ENCODE results near the gene LCN15. TPM values are rescaled to one million over a fixed set of nuclear protein-coding genes. Genes with fewer than 3 reads are reported as not detected.

The LCN15 gene, protein sequence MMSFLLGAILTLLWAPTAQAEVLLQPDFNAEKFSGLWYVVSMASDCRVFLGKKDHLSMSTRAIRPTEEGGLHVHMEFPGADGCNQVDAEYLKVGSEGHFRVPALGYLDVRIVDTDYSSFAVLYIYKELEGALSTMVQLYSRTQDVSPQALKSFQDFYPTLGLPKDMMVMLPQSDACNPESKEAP
- total RNA-seq (ENCODE audit: unreplicated experiment), result 1.9 TPM
- long read RNA-seq, partial matches to known transcripts, result 0 of 3 reads
- long read RNA-seq, other reads (novel, unspliced or antisense), result 0 of 3 reads

- peak; percentile 70 for DNase-seq
- peak within 1 kb of the TSS; percentile 42 for H3K4me3 Mint-ChIP-seq (ENCODE audit: unreplicated experiment)
Measured at GRCh38 chr9:136764301-136764891, at the start of gene LCN15. LCN15 (minus strand) TSS chr9:136764518; CDS start chr9:136764488, 30 bp downstream.

GRCh38 chr9:136808806-136809158 is 44.5 kb upstream of the LCN15 start:
- Mint-ChIP-seq H3K27me3 (ENCODE audit: unreplicated experiment) (peaks cover 12% of the 10 kb centered on the region), H3K9me3 (ENCODE audit: unreplicated experiment) (peaks cover 23% of the 10 kb centered on the region), H3K27ac (ENCODE audit: unreplicated experiment) (peak overlapping the region; percentile 90), H3K4me1 (ENCODE audit: low read depth, unreplicated experiment) (peaks cover 15% of the 10 kb centered on the region), H3K36me3 (ENCODE audit: unreplicated experiment) (peaks cover 5% of the 10 kb centered on the region), H3K4me3 (ENCODE audit: unreplicated experiment) (peak overlapping the region; percentile 96)
- TF ChIP-seq, protein P1, sequence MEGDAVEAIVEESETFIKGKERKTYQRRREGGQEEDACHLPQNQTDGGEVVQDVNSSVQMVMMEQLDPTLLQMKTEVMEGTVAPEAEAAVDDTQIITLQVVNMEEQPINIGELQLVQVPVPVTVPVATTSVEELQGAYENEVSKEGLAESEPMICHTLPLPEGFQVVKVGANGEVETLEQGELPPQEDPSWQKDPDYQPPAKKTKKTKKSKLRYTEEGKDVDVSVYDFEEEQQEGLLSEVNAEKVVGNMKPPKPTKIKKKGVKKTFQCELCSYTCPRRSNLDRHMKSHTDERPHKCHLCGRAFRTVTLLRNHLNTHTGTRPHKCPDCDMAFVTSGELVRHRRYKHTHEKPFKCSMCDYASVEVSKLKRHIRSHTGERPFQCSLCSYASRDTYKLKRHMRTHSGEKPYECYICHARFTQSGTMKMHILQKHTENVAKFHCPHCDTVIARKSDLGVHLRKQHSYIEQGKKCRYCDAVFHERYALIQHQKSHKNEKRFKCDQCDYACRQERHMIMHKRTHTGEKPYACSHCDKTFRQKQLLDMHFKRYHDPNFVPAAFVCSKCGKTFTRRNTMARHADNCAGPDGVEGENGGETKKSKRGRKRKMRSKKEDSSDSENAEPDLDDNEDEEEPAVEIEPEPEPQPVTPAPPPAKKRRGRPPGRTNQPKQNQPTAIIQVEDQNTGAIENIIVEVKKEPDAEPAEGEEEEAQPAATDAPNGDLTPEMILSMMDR (IDR thresholded peaks at IDR 0.05; ENCODE audit: partially characterized antibody, unreplicated experiment), result no peak
- DNase-seq, result no peak

More at GRCh38 chr9:136764301-136764891, at the start of gene LCN15:
- Mint-ChIP-seq H3K27ac (ENCODE audit: unreplicated experiment) (peak within 1 kb of the TSS; percentile 77), H3K27me3 (ENCODE audit: unreplicated experiment) (peaks cover 4% of the 10 kb centered on the region), H3K4me1 (ENCODE audit: low read depth, unreplicated experiment) (peaks cover 17% of the 10 kb centered on the region), H3K36me3 (ENCODE audit: unreplicated experiment) (no peaks in the 10 kb centered on the region), H3K9me3 (ENCODE audit: unreplicated experiment) (peaks cover 7% of the 10 kb centered on the region)
- TF ChIP-seq, protein P1 (IDR thresholded peaks at IDR 0.05; ENCODE audit: partially characterized antibody, unreplicated experiment), result no peak

DNA sequence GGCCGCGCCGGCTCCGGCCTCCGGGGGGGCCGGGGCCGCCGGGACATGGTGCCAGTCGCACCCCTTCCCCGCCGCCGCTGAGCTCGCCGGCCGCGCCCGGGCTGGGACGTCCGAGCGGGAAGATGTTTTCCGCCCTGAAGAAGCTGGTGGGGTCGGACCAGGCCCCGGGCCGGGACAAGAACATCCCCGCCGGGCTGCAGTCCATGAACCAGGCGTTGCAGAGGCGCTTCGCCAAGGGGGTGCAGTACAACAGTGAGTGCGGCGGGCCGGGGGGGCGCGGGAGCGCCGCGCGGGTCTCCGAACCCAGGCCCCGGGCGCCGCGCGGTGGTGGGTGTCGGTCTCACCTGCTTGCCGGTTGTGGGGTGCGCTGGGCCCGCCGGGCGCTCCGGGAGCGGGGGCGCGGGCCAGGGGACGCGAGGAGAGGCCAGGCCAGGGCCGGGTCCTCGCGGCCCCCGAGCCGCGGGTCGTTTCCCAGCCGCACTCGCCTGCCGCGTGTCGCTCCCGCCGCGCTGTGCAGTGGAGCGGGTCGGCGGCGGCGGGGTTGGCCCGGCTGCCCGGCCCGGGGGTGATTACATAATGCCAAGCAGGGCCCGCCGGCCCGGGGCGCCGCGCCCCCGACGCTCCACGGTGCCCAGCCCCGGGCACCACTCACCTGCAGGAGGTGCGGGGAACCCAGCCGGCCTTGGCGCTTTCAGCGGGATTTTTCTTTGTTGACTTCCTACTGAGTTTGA is 43.9 kb upstream of the LCN15 start:
- Mint-ChIP-seq H3K36me3 (ENCODE audit: unreplicated experiment) (peaks cover 5% of the 10 kb centered on the region), H3K4me1 (ENCODE audit: low read depth, unreplicated experiment) (peaks cover 15% of the 10 kb centered on the region), H3K27me3 (ENCODE audit: unreplicated experiment) (peaks cover 14% of the 10 kb centered on the region), H3K4me3 (ENCODE audit: unreplicated experiment) (peak overlapping the region; percentile 96), H3K27ac (ENCODE audit: unreplicated experiment) (peak overlapping the region; percentile 90), H3K9me3 (ENCODE audit: unreplicated experiment) (peaks cover 26% of the 10 kb centered on the region)
- no peak for DNase-seq
- TF ChIP-seq, protein P1 (IDR thresholded peaks at IDR 0.05; ENCODE audit: partially characterized antibody, unreplicated experiment), result no peak

DNA sequence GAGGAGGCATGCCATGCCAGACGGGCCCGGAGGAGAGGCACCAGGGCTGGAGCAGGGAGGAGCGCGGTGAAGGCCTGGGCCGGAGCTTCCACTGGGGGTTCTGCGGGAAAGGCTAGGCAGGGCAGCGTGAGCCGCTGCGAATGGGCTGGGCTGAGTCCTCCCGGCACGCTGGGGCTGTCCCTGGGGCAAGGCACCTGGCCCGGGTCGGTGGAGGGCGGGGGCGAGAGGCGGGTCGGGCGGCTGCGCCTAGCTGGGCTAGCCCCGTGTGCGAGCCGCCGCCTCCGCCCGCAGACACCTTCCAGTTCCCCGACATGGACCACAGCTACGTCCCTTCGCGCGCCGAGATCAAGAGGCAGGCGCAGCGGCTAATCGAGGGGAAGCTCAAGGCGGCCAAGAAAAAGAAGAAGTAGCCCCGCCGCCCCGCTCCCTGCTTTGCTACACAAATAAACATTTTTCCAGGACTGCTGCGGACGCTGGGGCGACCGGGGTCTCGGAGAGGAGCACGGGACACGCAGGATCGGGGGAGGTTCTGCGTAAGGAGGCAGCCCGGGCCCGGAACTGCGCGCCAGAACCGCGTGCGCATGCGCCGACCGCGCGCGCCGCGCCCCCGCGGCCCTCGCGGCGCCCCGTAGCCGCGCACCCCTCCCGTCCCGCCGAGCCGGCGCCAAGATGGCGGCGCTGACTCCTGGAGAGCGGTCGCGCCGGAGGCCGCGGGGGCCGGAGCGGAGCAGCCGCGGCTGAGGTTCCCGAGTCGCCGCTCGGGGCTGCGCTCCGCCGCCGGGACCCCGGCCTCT is 43.2 kb upstream of the LCN15 start, which contains the start of gene RABL6:
TSS of gene RABL6 (plus strand) at position 668 of the 794 bp plus-strand sequence. CDS start 249 bp downstream, outside the sequence.
- Mint-ChIP-seq H3K36me3 (ENCODE audit: unreplicated experiment) (peaks cover 5% of the 10 kb centered on the region), H3K27ac (ENCODE audit: unreplicated experiment) (peak within 1 kb of the TSS; percentile 90), H3K27me3 (ENCODE audit: unreplicated experiment) (peaks cover 12% of the 10 kb centered on the region), H3K9me3 (ENCODE audit: unreplicated experiment) (peaks cover 26% of the 10 kb centered on the region), H3K4me3 (ENCODE audit: unreplicated experiment) (peak within 1 kb of the TSS; percentile 96), H3K4me1 (ENCODE audit: low read depth, unreplicated experiment) (peaks cover 15% of the 10 kb centered on the region)
- peak; percentile 79 for DNase-seq
- TF ChIP-seq, protein P1 (IDR thresholded peaks at IDR 0.05; ENCODE audit: partially characterized antibody, unreplicated experiment), result no peak

Data from glutamatergic neuron (in vitro differentiated cells).